ENCODE results near the gene PDE11A. TPM values are rescaled to one million over a fixed set of nuclear protein-coding genes. Genes with fewer than 3 reads are reported as not detected.

Gene PDE11A
- total and polyA plus RNA-seq, 2 of the 13 experiments (the other 11 are each of a cell fraction or from before 2014, with no cell fraction given) = 1.2 to 1.7 TPM

DNA sequence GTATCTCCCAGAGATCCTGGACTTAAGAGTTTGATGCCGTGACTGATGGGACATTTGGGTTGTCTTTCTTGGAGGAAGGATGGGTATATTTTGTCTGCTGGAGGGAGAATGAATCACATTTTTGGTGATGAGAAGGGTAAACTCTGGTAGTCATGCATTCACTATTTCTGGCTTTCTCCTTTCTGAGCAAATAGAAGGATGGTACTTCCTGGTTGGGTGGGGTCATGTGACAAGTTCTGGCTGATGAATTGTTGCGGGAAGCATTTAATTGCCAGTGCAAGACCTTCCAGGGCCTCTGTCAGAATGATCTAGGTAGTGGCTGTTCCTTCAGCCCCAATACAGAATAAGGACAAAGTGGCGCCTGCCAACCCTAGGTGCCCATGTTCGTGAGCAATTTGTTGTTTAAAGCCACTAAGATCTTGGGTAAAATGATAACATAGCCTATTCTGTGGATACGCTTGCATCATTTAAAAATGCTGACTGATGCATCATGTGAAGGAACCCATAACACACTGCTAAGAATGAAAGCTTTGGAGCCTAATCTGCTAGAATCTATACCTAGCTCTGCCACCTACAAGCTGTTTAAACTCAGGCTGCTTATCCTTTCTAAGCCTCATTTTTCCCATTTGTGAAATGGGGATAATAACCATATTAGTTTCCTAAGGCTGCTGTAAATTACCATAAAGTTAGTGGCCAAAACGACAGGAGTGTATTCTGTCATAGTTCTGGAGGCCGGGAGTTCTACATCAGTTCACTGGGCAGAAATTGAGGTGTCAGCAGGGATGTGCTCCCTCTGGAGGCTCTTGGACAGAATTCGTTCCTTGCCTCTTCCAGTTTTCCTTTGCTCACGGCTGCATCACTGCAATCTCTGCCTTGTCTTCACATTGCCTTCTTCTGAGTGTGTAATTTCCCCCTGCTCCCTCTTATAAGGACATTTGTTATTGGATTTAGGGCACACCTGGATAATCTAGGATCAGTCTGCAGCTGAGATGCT, 398.7 kb downstream of the PDE11A start:
- Histone ChIP-seq H3K9ac (ENCODE audit: insufficient read depth, low read depth, low read length) (no peak overlapping the region), H3K4me1 (ENCODE audit: insufficient read depth, low read length) (no peaks in the 10 kb centered on the region), H3K79me2 (ENCODE audit: insufficient read depth, low read length) (no peaks in the 10 kb centered on the region), H3K36me3 (replicated peaks in 1 of 2; ENCODE audit: control insufficient read depth in 1 of 2, insufficient read depth in 2 of 2, low read length in 2 of 2) (no peaks in the 10 kb centered on the region), H3K4me2 (ENCODE audit: low read depth, low read length) (no peak overlapping the region), H3K27me3 (ENCODE audit: control insufficient read depth in 1 of 2, insufficient read depth in 2 of 2, low read length in 2 of 2) (no peaks in the 10 kb centered on the region; a peak in 1 of 5 replicates), H2AFZ (ENCODE audit: low read length) (no peak overlapping the region), H3K4me3 (replicated peaks in 1 of 3; ENCODE audit: insufficient read depth in 1 of 3, low read depth in 2 of 3, low read length in 3 of 3) (no peak overlapping the region), H3K27ac (ENCODE audit: extremely low read length, insufficient read depth, low read length) (no peak overlapping the region), H3K9me3 (ENCODE audit: low read length) (no peaks in the 10 kb centered on the region), H4K20me1 (ENCODE audit: insufficient read depth, low read length) (no peaks in the 10 kb centered on the region)
- WGBS (ENCODE audit: low lambda C conversion rate) = 59% methylated on average over 9 of the region's 9 CpGs
- intact Hi-C loops (cut with micrococcal nuclease; ENCODE audit: unreplicated experiment) (no loop called here), in situ Hi-C loops (cut with HindIII; ENCODE audit: extremely low pct_ligation_motif_present, low pct_unique_long_range_greater_than_20kb) (no loop called here)
- BruUV-seq (replicated peaks) = no TSS peak
- ChIA-PET CTCF (ENCODE audit: low intra/inter-chr PET ratio, low total read pairs) (interaction anchor here (1.4 kb wide), 1 partner anchor 184 kb away, joined by 3 read pairs; no protein-coding TSS in a partner anchor), POLR2A (no interaction called here)
- ATAC-seq = peak; percentile 86
- DNase-seq (ENCODE audit: low spot score) = peak; percentile 13
- TF ChIP-seq STAG1 (CRISPR knock-in tag; IDR thresholded peaks at IDR 0.05) = peak; percentile 49
- TF ChIP-seq, protein P1, sequence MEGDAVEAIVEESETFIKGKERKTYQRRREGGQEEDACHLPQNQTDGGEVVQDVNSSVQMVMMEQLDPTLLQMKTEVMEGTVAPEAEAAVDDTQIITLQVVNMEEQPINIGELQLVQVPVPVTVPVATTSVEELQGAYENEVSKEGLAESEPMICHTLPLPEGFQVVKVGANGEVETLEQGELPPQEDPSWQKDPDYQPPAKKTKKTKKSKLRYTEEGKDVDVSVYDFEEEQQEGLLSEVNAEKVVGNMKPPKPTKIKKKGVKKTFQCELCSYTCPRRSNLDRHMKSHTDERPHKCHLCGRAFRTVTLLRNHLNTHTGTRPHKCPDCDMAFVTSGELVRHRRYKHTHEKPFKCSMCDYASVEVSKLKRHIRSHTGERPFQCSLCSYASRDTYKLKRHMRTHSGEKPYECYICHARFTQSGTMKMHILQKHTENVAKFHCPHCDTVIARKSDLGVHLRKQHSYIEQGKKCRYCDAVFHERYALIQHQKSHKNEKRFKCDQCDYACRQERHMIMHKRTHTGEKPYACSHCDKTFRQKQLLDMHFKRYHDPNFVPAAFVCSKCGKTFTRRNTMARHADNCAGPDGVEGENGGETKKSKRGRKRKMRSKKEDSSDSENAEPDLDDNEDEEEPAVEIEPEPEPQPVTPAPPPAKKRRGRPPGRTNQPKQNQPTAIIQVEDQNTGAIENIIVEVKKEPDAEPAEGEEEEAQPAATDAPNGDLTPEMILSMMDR (CRISPR knock-in tag; IDR thresholded peaks at IDR 0.05) = peak; percentile 58
- TF ChIP-seq MAFK (conservative IDR thresholded peaks at IDR 0.05 in 1 of 2, IDR thresholded peaks at IDR 0.05 in 1 of 2; ENCODE audit: low read length in 2 of 2) = peak; percentile 65 to 82
- TF ChIP-seq KLF11 (CRISPR knock-in tag; IDR thresholded peaks at IDR 0.05) = no peak
- TF ChIP-seq MAFF (IDR thresholded peaks at IDR 0.05; ENCODE audit: low read depth, low read length) = peak; percentile 68
- TF ChIP-seq ARNTL (CRISPR knock-in tag; IDR thresholded peaks at IDR 0.05) = no peak
- TF ChIP-seq DMTF1 (CRISPR knock-in tag; IDR thresholded peaks at IDR 0.05) = no peak
- no peak for TF ChIP-seq DMAP1 (CRISPR knock-in tag; IDR thresholded peaks at IDR 0.05)
- TF ChIP-seq, protein P2, sequence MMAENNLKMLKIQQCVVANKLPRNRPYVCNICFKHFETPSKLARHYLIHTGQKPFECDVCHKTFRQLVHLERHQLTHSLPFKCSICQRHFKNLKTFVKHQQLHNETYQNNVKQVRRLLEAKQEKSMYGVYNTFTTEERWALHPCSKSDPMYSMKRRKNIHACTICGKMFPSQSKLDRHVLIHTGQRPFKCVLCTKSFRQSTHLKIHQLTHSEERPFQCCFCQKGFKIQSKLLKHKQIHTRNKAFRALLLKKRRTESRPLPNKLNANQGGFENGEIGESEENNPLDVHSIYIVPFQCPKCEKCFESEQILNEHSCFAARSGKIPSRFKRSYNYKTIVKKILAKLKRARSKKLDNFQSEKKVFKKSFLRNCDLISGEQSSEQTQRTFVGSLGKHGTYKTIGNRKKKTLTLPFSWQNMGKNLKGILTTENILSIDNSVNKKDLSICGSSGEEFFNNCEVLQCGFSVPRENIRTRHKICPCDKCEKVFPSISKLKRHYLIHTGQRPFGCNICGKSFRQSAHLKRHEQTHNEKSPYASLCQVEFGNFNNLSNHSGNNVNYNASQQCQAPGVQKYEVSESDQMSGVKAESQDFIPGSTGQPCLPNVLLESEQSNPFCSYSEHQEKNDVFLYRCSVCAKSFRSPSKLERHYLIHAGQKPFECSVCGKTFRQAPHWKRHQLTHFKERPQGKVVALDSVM (CRISPR knock-in tag; IDR thresholded peaks at IDR 0.05) = no peak
- TF ChIP-seq ZFP62 (CRISPR knock-in tag; IDR thresholded peaks at IDR 0.05) = no peak
- peak; percentile 32 for FAIRE-seq
